ENCODE measurements around the gene CRISP1. TPM values are rescaled to one million over a fixed set of nuclear protein-coding genes. Genes with fewer than 3 reads are reported as not detected.

CRISP1 gene
- total and polyA plus RNA-seq, 2 of the 13 experiments (the other 11 are each of a cell fraction or from before 2014, with no cell fraction given) = not detected

DNA sequence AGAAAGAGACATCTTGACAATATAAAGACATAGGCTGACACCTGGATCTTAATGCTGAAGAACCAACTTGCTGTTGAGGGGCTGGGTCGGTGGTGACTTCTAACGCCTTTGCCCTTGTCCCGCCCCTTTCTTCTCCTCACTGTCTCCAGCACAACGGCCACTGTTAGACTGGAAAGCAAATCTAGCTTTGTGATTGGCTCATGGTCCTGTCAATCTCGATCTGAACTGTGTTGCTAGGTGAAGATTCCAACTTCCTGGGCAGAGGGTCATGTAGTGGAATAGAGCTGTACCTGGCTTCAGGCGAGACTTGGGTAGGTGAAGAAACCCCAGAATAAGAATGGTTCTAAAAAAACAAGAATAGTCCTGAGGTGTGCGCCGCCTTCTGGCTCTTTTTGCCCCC lies 79.2 kb downstream of the CRISP1 start, which contains the start of gene PGK2 (continued):
- TF ChIP-seq, protein P1, sequence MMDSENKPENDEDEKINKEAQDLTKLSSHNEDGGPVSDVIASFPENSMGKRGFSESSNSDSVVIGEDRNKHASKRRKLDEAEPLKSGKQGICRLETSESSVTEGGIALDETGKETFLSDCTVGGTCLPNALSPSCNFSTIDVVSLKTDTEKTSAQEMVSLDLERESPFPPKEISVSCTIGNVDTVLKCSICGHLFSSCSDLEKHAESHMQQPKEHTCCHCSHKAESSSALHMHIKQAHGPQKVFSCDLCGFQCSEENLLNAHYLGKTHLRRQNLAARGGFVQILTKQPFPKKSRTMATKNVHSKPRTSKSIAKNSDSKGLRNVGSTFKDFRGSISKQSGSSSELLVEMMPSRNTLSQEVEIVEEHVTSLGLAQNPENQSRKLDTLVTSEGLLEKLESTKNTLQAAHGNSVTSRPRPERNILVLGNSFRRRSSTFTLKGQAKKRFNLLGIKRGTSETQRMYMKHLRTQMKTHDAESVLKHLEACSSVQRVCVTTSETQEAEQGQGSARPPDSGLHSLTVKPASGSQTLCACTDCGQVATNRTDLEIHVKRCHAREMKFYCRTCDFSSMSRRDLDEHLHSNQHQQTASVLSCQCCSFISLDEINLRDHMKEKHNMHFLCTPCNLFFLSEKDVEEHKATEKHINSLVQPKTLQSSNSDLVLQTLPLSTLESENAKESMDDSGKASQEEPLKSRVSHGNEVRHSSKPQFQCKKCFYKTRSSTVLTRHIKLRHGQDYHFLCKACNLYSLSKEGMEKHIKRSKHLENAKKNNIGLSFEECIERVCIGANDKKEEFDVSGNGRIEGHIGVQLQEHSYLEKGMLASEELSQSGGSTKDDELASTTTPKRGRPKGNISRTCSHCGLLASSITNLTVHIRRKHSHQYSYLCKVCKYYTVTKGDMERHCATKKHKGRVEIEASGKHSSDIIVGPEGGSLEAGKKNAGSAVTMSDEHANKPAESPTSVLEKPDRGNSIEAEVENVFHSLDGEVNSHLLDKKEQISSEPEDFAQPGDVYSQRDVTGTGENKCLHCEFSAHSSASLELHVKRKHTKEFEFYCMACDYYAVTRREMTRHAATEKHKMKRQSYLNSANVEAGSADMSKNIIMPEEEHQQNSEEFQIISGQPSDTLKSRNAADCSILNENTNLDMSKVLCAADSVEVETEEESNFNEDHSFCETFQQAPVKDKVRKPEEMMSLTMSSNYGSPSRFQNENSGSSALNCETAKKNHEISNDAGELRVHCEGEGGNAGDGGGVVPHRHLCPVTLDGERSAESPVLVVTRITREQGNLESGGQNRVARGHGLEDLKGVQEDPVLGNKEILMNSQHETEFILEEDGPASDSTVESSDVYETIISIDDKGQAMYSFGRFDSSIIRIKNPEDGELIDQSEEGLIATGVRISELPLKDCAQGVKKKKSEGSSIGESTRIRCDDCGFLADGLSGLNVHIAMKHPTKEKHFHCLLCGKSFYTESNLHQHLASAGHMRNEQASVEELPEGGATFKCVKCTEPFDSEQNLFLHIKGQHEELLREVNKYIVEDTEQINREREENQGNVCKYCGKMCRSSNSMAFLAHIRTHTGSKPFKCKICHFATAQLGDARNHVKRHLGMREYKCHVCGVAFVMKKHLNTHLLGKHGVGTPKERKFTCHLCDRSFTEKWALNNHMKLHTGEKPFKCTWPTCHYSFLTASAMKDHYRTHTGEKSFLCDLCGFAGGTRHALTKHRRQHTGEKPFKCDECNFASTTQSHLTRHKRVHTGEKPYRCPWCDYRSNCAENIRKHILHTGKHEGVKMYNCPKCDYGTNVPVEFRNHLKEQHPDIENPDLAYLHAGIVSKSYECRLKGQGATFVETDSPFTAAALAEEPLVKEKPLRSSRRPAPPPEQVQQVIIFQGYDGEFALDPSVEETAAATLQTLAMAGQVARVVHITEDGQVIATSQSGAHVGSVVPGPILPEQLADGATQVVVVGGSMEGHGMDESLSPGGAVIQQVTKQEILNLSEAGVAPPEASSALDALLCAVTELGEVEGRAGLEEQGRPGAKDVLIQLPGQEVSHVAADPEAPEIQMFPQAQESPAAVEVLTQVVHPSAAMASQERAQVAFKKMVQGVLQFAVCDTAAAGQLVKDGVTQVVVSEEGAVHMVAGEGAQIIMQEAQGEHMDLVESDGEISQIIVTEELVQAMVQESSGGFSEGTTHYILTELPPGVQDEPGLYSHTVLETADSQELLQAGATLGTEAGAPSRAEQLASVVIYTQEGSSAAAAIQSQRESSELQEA (CRISPR knock-in tag; IDR thresholded peaks at IDR 0.05; ENCODE audit: not compliant biosample characterization) = no peak
- TF ChIP-seq, protein P2, sequence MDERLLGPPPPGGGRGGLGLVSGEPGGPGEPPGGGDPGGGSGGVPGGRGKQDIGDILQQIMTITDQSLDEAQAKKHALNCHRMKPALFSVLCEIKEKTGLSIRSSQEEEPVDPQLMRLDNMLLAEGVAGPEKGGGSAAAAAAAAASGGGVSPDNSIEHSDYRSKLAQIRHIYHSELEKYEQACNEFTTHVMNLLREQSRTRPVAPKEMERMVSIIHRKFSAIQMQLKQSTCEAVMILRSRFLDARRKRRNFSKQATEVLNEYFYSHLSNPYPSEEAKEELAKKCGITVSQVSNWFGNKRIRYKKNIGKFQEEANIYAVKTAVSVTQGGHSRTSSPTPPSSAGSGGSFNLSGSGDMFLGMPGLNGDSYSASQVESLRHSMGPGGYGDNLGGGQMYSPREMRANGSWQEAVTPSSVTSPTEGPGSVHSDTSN (CRISPR knock-in tag; IDR thresholded peaks at IDR 0.05) = peak; percentile 52; the same call in 1 of the 2 replicates
- TF ChIP-seq, protein P3, sequence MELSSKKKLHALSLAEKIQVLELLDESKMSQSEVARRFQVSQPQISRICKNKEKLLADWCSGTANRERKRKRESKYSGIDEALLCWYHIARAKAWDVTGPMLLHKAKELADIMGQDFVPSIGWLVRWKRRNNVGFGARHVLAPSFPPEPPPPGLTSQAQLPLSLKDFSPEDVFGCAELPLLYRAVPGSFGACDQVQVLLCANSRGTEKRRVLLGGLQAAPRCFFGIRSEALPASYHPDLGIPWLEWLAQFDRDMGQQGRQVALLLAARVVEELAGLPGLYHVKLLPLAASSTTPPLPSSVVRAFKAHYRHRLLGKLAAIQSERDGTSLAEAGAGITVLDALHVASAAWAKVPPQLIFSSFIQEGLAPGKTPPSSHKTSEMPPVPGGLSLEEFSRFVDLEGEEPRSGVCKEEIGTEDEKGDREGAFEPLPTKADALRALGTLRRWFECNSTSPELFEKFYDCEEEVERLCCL (CRISPR knock-in tag; IDR thresholded peaks at IDR 0.05; ENCODE audit: borderline replicate concordance) = no peak

All from HepG2 (cell line).